ENCODE measurements around the gene CREM.

- no peak for TF ChIP-seq POLR2AphosphoS5 (IDR thresholded peaks at IDR 0.05; ENCODE audit: low read depth, low read length)
- TF ChIP-seq TAF1 (IDR thresholded peaks at IDR 0.05; ENCODE audit: borderline replicate concordance, low read depth, low read length): no peak
- TF ChIP-seq POLR2A (IDR thresholded peaks at IDR 0.05; ENCODE audit: low read depth, low read length): no peak
Measured at GRCh38 chr10:35211390-35211789, 84.7 kb downstream of the CREM start.

Measured in GM12892 (cell line).